PC-9 (cell line): ENCODE measurements around the gene HAUS6. TPM values are rescaled to one million over a fixed set of nuclear protein-coding genes. Genes with fewer than 3 reads are reported as not detected.
"Not testable (repeated sequence)": the region's sequence is repeated elsewhere in the genome, so short reads cannot be mapped to it uniquely, and the experiment has no call there.

Experiments used
- BruUV-seq: library from RNA; stranded (reverse); fragments of 400-500 nt; replicated peaks from 2 replicates; lab custom pipeline; 2021; lab: Mats Ljungman, UMichigan
- CTCF ChIA-PET: fragments of 300-600 bp; sonication (Branson Sonifier 250); formaldehyde crosslinking; loops from one replicate; lab custom pipeline; 2022; ENCODE audit warnings: antibody characterized with exemption; lab: Charles Lee
- POLR2A ChIA-PET: fragments of 300-600 bp; sonication (Branson Sonifier 250); formaldehyde crosslinking; loops from one replicate; lab custom pipeline; 2022; ENCODE audit warnings: antibody characterized with exemption; ENCODE audit not compliant: unreplicated experiment; lab: Charles Lee
- DNase-seq, 2 experiments: peaks; one replicate each; pipeline versions ENCODE4 v3.0.0 to v3.0.0-alpha.2; 2015 to 2022; ENCODE audit warnings: mixed read lengths in 1 of 2
- H2AFZ ChIP-seq: fragments of 200-600 bp; sonication (generic); 2 replicates; pipeline ENCODE4 v1.8.1; 2017; ENCODE audit warnings: antibody characterized with exemption
- H3F3A ChIP-seq: fragments of 200-600 bp; sonication (generic); 2 replicates; pipeline ENCODE4 v1.8.1; 2017; ENCODE audit warnings: antibody characterized with exemption, mild to moderate bottlenecking, low read depth; ENCODE audit not compliant: insufficient read depth
- H3K27ac ChIP-seq: fragments of 200-600 bp; sonication (generic); 2 replicates; pipeline ENCODE4 v1.6.1; 2016; ENCODE audit warnings: mixed run types
- H3K27me3 ChIP-seq: fragments of 200-600 bp; sonication (generic); 2 replicates; pipeline ENCODE4 v1.6.1; 2016; ENCODE audit warnings: low read depth, mixed run types; ENCODE audit not compliant: insufficient read depth
- H3K36me3 ChIP-seq: fragments of 200-600 bp; sonication (generic); 2 replicates; pipeline ENCODE4 v1.6.1; 2016; ENCODE audit warnings: low read depth, mixed run types
- H3K4me1 ChIP-seq: fragments of 200-600 bp; sonication (generic); replicated peaks from 2 replicates; pipeline ENCODE4 v1.6.1; 2016; ENCODE audit warnings: mixed run types; ENCODE audit not compliant: insufficient read depth
- H3K4me2 ChIP-seq: fragments of 200-600 bp; sonication (generic); 2 replicates; pipeline ENCODE4 v1.6.1; 2017; ENCODE audit warnings: mixed run types
- H3K4me3 ChIP-seq: fragments of 200-600 bp; sonication (generic); 2 replicates; pipeline ENCODE4 v1.6.1; 2016; ENCODE audit warnings: mixed run types
- H3K79me2 ChIP-seq: fragments of 200-600 bp; sonication (generic); 2 replicates; pipeline ENCODE4 v1.6.1; 2017; ENCODE audit warnings: low read depth, mixed run types
- H3K9me2 ChIP-seq: fragments of 200-600 bp; sonication (generic); 2 replicates; pipeline ENCODE4 v1.8.1; 2017; ENCODE audit warnings: mild to moderate bottlenecking; ENCODE audit not compliant: insufficient read depth
- H3K9me3 ChIP-seq: fragments of 200-600 bp; sonication (generic); 2 replicates; pipeline ENCODE4 v1.8.1; 2016; ENCODE audit warnings: low read depth; ENCODE audit not compliant: insufficient read depth
- H4K20me1 ChIP-seq: fragments of 200-600 bp; sonication (generic); 2 replicates; pipeline ENCODE4 v1.8.1; 2017; ENCODE audit not compliant: insufficient read depth
- EZH2 ChIP-seq: fragments of 200-600 bp; sonication (generic); IDR thresholded peaks from 2 replicates; pipeline ENCODE4 v1.8.0; 2017; ENCODE audit warnings: antibody characterized with exemption, low read depth
- intact Hi-C: fragments of 100-400 bp; cut with micrococcal nuclease; formaldehyde crosslinking; loops from one replicate; pipeline ENCODE4 v1.10.0; 2022; ENCODE audit not compliant: unreplicated experiment
- total RNA-seq: library from RNA; stranded (reverse); gene quantifications from 2 replicates; pipeline ENCODE4 v1.2.3, GENCODE V29; 2021
- TF ChIP-seq, protein P1 (sequence below): fragments of 200-600 bp; sonication (generic); conservative IDR thresholded peaks from 2 replicates; pipeline ENCODE4 v1.6.1; 2017; ENCODE audit warnings: mixed run types, antibody characterized with exemption, mild to moderate bottlenecking, moderate library complexity

The HAUS6 gene
- total RNA-seq, 1 experiment from 2014 or later = 19.1 TPM

DNA sequence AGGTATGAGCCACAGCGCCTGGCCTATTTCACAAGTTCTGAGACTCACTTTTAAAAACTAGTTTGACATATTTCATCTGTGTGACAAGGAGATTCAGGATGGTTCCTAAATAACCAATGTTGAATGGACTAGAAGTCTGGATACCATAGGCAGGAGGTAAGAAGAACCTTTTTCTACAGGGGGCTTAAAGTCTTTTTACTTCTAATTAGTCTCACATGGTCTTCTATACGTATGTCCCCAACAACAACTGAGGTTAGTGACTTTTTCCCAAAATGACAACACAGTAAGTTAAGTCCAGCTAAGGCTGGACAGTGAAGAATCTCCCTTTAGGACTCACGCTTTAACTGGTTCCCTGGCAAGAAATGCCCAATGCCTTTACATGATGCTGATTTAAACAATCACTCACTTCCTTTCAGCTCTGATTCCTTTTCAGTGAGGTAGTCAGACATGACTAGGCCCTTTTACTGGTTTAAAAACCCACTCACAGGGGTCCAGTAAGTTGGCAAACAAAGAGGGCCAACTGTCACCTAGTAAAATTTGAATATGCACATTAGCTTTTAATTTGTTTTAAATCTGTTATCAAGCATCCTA is 12.1 kb upstream of the HAUS6 start:
- ChIA-PET CTCF (no interaction called here), POLR2A (no interaction called here)
- Histone ChIP-seq H3K9me3 (no peaks in the 10 kb centered on the region), H3K27me3 (no peaks in the 10 kb centered on the region), H3K79me2 (no peaks in the 10 kb centered on the region), H2AFZ (no peak overlapping the region), H4K20me1 (no peaks in the 10 kb centered on the region), H3K4me3 (no peak overlapping the region), H3K27ac (no peak overlapping the region), H3K9me2 (no peaks in the 10 kb centered on the region), H3K4me2 (no peak overlapping the region), H3F3A (no peaks in the 10 kb centered on the region), H3K36me3 (no peaks in the 10 kb centered on the region), H3K4me1 (peaks cover 7% of the 10 kb centered on the region; the same call in 1 of the 2 replicates)
- no peak for DNase-seq
- intact Hi-C loops = no loop called here
- TF ChIP-seq, protein P1, sequence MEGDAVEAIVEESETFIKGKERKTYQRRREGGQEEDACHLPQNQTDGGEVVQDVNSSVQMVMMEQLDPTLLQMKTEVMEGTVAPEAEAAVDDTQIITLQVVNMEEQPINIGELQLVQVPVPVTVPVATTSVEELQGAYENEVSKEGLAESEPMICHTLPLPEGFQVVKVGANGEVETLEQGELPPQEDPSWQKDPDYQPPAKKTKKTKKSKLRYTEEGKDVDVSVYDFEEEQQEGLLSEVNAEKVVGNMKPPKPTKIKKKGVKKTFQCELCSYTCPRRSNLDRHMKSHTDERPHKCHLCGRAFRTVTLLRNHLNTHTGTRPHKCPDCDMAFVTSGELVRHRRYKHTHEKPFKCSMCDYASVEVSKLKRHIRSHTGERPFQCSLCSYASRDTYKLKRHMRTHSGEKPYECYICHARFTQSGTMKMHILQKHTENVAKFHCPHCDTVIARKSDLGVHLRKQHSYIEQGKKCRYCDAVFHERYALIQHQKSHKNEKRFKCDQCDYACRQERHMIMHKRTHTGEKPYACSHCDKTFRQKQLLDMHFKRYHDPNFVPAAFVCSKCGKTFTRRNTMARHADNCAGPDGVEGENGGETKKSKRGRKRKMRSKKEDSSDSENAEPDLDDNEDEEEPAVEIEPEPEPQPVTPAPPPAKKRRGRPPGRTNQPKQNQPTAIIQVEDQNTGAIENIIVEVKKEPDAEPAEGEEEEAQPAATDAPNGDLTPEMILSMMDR = no peak
- TF ChIP-seq EZH2 = no peak
- no TSS peak for BruUV-seq

- Histone ChIP-seq H3K4me3 (no peak overlapping the region), H4K20me1 (no peaks in the 10 kb centered on the region), H3K36me3 (no peaks in the 10 kb centered on the region), H3K4me2 (no peak overlapping the region), H3K27me3 (no peaks in the 10 kb centered on the region), H3K9me3 (no peaks in the 10 kb centered on the region), H2AFZ (no peak overlapping the region), H3F3A (no peaks in the 10 kb centered on the region), H3K9me2 (no peaks in the 10 kb centered on the region), H3K27ac (no peak overlapping the region), H3K4me1 (peaks cover 7% of the 10 kb centered on the region; the same call in 1 of the 2 replicates), H3K79me2 (no peaks in the 10 kb centered on the region)
- POLR2A ChIA-PET = no interaction called here
- BruUV-seq = no TSS peak
- DNase-seq = no peak
- TF ChIP-seq EZH2 = no peak
- TF ChIP-seq, protein P1 = no peak
- intact Hi-C loops = no loop called here
- CTCF ChIA-PET = no interaction called here
Observed at GRCh38 chr9:19113964-19114679, 11.4 kb upstream of the HAUS6 start.

DNA sequence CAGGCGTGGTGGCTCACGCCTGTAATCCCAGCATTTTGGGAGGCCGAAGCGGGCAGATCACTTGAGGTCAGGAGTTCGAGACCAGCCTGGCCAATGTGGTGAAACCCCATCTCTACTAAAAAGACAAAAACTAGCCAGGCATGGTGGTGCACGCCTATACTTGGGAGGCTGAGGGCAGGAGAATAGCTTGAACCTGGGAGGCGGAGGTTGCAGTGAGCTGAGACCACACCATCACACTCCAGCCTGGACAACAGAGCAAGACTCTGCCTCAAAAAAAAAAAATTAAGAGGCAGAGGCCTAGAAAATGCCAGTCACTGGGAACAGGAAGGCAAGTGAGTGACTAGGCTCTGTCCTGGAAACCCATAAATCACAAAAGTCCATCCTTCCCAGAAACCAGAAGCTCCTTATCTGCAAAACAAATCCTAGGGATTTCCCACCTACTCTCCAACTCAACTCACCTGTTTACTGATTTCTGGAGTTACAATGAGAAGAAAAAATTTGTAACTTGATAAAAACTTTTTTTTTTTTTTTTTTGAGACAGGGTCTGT is 10.4 kb upstream of the HAUS6 start:
- H3K27ac ChIP-seq, H3K4me2 ChIP-seq, intact Hi-C loops, H3K27me3 ChIP-seq, H3K4me3 ChIP-seq, H3F3A ChIP-seq, H3K79me2 ChIP-seq, BruUV-seq, CTCF ChIA-PET, H2AFZ ChIP-seq, H3K4me1 ChIP-seq, DNase-seq, POLR2A ChIA-PET, H3K36me3 ChIP-seq, H4K20me1 ChIP-seq, H3K9me2 ChIP-seq, H3K9me3 ChIP-seq: not testable (repeated sequence)
